Right cardiac atrium (tissue), 5 donors: ENCODE data around the gene HDAC7. TPM values are rescaled to one million over a fixed set of nuclear protein-coding genes. Genes with fewer than 3 reads are reported as not detected.
"Not testable (repeated sequence)": the region's sequence is repeated elsewhere in the genome, so short reads cannot be mapped to it uniquely, and the experiment has no call there.

Experiments used
- ATAC-seq, 2 donors: fragments of 200-7000 bp; cut with Tn5 transposase; one replicate each; pipeline versions ENCODE4 v1.8.0 to v1.9.1; 2020; ENCODE audit warnings: moderate library complexity in 2 of 2, mild to moderate bottlenecking in 1 of 2
- DNase-seq, 3 donors: peaks; one replicate each; pipeline ENCODE4 v3.0.0-alpha.2; 2020
- H3K27ac ChIP-seq: one replicate; pipeline ENCODE4 v1.5.1; 2013; ENCODE audit warnings: mild to moderate bottlenecking, low read length, control low read depth, moderate library complexity
- H3K27me3 ChIP-seq: one replicate; pipeline ENCODE4 v1.6.1; 2013; ENCODE audit not compliant: control insufficient read depth, insufficient read depth
- H3K4me1 ChIP-seq: one replicate; pipeline ENCODE4 v1.6.1; 2013; ENCODE audit warnings: low read length; ENCODE audit not compliant: control insufficient read depth, insufficient read depth
- H3K4me3 ChIP-seq: one replicate; pipeline ENCODE4 v1.5.1; 2013; ENCODE audit warnings: low read length, control low read depth
- H3K9me3 ChIP-seq: one replicate; pipeline ENCODE4 v1.6.1; 2013; ENCODE audit warnings: low read length; ENCODE audit not compliant: control insufficient read depth
- WGBS: extraction: QIAGEN DNeasy Blood & Tissue Kit; methylation state at CpG from one replicate; pipeline ENCODE4 v1.1.7; 2013; 5-methylcytosine and 5-hydroxymethylcytosine counted together
- intact Hi-C, 4 donors: fragments of 100-400 bp; cut with DNase I; formaldehyde crosslinking; loops; one replicate each; pipeline versions ENCODE4 v1.11.0 to v1.14.0; 2022 to 2023
- polyA plus RNA-seq: library from polyadenylated mRNA; stranded (reverse); fragments of 200-250 nt; gene quantifications from one replicate; pipeline ENCODE4 v1.2.3, GENCODE V29; 2013
- total RNA-seq, 4 donors: library from RNA; stranded (reverse); fragmentation: NEBNext Ultra II Directional; extraction: Animal tissue kit (Norgen Biotek cat#: 25700); gene quantifications; one replicate each; pipeline ENCODE4 v1.2.1, GENCODE V29; 2021
- donor health status: healthy with polysubstance abuse.
- donor health status: DM: no; HTN: yes; CAD: no.
- donor health status: DM: no; HTN: no; CAD: no.
- donor health status: DM: no; HTN: yes; CAD: no; lungs with severe emphysema.
- donor health status: DM: yes; HTN: yes; CAD: no.

Gene HDAC7
- total and polyA plus RNA-seq, 5 donors, result 38.0 to 60.1 (median 49.7) TPM

GRCh38 chr12:47848853-47849252, 29.1 kb upstream of the HDAC7 start:
- no peak for DNase-seq
- WGBS, result 63% methylated on average over 5 of the region's 5 CpGs
- H3K4me1 ChIP-seq, result no peaks in the 10 kb centered on the region

GRCh38 chr12:47846294-47846996, 26.7 kb upstream of the HDAC7 start:
- Histone ChIP-seq H3K27me3 (no peaks in the 10 kb centered on the region), H3K27ac (no peak overlapping the region), H3K9me3 (no peaks in the 10 kb centered on the region), H3K4me3 (no peak overlapping the region), H3K4me1 (no peaks in the 10 kb centered on the region)
- no peak for DNase-seq
- intact Hi-C loops, result no loop called here
- ATAC-seq, result no peak
- 93% methylated on average over 14 of the region's 14 CpGs for WGBS

More at GRCh38 chr12:47848853-47849252, 29.1 kb upstream of the HDAC7 start:
- no peak overlapping the region for H3K27ac ChIP-seq
- intact Hi-C loops, result no loop called here
- H3K9me3 ChIP-seq, result no peaks in the 10 kb centered on the region
- H3K27me3 ChIP-seq, result no peaks in the 10 kb centered on the region
- no peak overlapping the region for H3K4me3 ChIP-seq
- peak in 1 of 2 donors; percentile 22 for ATAC-seq

GRCh38 chr12:47845081-47845480, 25.4 kb upstream of the HDAC7 start:
- no peak for DNase-seq
- no peaks in the 10 kb centered on the region for H3K27me3 ChIP-seq
- intact Hi-C loops, result no loop called here
- H3K4me3 ChIP-seq, result no peak overlapping the region
- WGBS, result 94% methylated on average over 8 of the region's 8 CpGs
- peak in 1 of 2 donors; percentile 3 for ATAC-seq
- no peak overlapping the region for H3K27ac ChIP-seq
- no peaks in the 10 kb centered on the region for H3K4me1 ChIP-seq
- no peaks in the 10 kb centered on the region for H3K9me3 ChIP-seq

- intact Hi-C loops, result no loop called here
- DNase-seq, result peak in 2 of 3 donors; percentile 56 to 79
- H3K27me3 ChIP-seq, result no peaks in the 10 kb centered on the region
- no peaks in the 10 kb centered on the region for H3K4me1 ChIP-seq
- H3K27ac ChIP-seq, result no peak overlapping the region
- H3K9me3 ChIP-seq, result no peaks in the 10 kb centered on the region
- no peak overlapping the region for H3K4me3 ChIP-seq
- ATAC-seq, result peak; percentile 61 to 70
- WGBS, result 64% methylated on average over 28 of the region's 28 CpGs
Observed at GRCh38 chr12:47844264-47845019, 24.7 kb upstream of the HDAC7 start.

GRCh38 chr12:47843226-47843980, 23.7 kb upstream of the HDAC7 start:
- WGBS, result 93% methylated on average over 25 of the region's 25 CpGs
- intact Hi-C loops, result no loop called here

GRCh38 chr12:47842543-47842942, 22.8 kb upstream of the HDAC7 start:
- DNase-seq, intact Hi-C loops, H3K9me3 ChIP-seq, H3K4me1 ChIP-seq, H3K27ac ChIP-seq, ATAC-seq, H3K27me3 ChIP-seq, H3K4me3 ChIP-seq: not testable (repeated sequence)
- 86% methylated on average over 12 of the region's 12 CpGs for WGBS

More at GRCh38 chr12:47843226-47843980, 23.7 kb upstream of the HDAC7 start:
- H3K9me3 ChIP-seq, result no peaks in the 10 kb centered on the region
- H3K27ac ChIP-seq, result no peak overlapping the region
- DNase-seq (peak in 1 of 3 donors; percentile 50), ATAC-seq (no peak)
- H3K4me1 ChIP-seq, result no peaks in the 10 kb centered on the region
- H3K4me3 ChIP-seq, result no peak overlapping the region
- no peaks in the 10 kb centered on the region for H3K27me3 ChIP-seq

GRCh38 chr12:47841910-47842309, 22.2 kb upstream of the HDAC7 start:
- no peaks in the 10 kb centered on the region for H3K4me1 ChIP-seq
- no peak for DNase-seq
- H3K9me3 ChIP-seq, result no peaks in the 10 kb centered on the region
- ATAC-seq, result no peak
- no peaks in the 10 kb centered on the region for H3K27me3 ChIP-seq
- intact Hi-C loops, result no loop called here
- H3K4me3 ChIP-seq, result no peak overlapping the region
- no peak overlapping the region for H3K27ac ChIP-seq
- WGBS, result 50% methylated on average over 4 of the region's 4 CpGs

- no peak overlapping the region for H3K4me3 ChIP-seq
- H3K4me1 ChIP-seq, result no peaks in the 10 kb centered on the region
- no peaks in the 10 kb centered on the region for H3K27me3 ChIP-seq
- H3K27ac ChIP-seq, result no peak overlapping the region
- intact Hi-C loops, result no loop called here
- DNase-seq, result no peak
- H3K9me3 ChIP-seq, result no peaks in the 10 kb centered on the region
- 37% methylated on average over 2 of the region's 2 CpGs for WGBS
- no peak for ATAC-seq
Observed at GRCh38 chr12:47841501-47841900, 21.8 kb upstream of the HDAC7 start.

GRCh38 chr12:47840571-47840970, 20.9 kb upstream of the HDAC7 start:
- WGBS, result 97% methylated on average over 1 of the region's 1 CpG
- no peak for ATAC-seq
- no peak overlapping the region for H3K27ac ChIP-seq
- no peaks in the 10 kb centered on the region for H3K9me3 ChIP-seq
- no peak for DNase-seq
- intact Hi-C loops, result no loop called here
- H3K4me1 ChIP-seq, result no peaks in the 10 kb centered on the region
- no peak overlapping the region for H3K4me3 ChIP-seq
- H3K27me3 ChIP-seq, result no peaks in the 10 kb centered on the region

- H3K27me3 ChIP-seq, result no peaks in the 10 kb centered on the region
- H3K9me3 ChIP-seq, result no peaks in the 10 kb centered on the region
- WGBS, result 88% methylated on average over 8 of the region's 8 CpGs
- ATAC-seq, result no peak
- H3K27ac ChIP-seq, result no peak overlapping the region
- no peaks in the 10 kb centered on the region for H3K4me1 ChIP-seq
- no peak overlapping the region for H3K4me3 ChIP-seq
- DNase-seq, result peak in 1 of 3 donors; percentile 52
- intact Hi-C loops, result loop anchor here (2.0 to 10.0 kb wide), 8 partner anchors 37 to 127 kb away; no protein-coding TSS in a partner anchor
Observed at GRCh38 chr12:47839214-47839876, 19.6 kb upstream of the HDAC7 start.
